Thyroid gland (tissue), 4 donors: ENCODE data around the gene DNAJC12.

Experiments
- POLR2A ChIP-seq, 2 donors: fragments of 450-650 bp; IDR thresholded peaks; one replicate each; pipeline ENCODE4 v1.6.1; 2017; ENCODE audit warnings: antibody characterized with exemption in 2 of 2, mild to moderate bottlenecking in 2 of 2, moderate library complexity in 1 of 2
- TF ChIP-seq, protein P1 (sequence below), 6 experiments: fragments of 200-600 bp in 3 of 6; fragments of 450-650 bp in 3 of 6; sonication (generic) in 3 of 6; IDR thresholded peaks; one replicate each; pipeline ENCODE4 v1.5.1; 2016 to 2019; ENCODE audit warnings: antibody characterized with exemption in 6 of 6, mild to moderate bottlenecking in 2 of 6, inconsistent platforms in 1 of 6, moderate library complexity in 1 of 6

DNA sequence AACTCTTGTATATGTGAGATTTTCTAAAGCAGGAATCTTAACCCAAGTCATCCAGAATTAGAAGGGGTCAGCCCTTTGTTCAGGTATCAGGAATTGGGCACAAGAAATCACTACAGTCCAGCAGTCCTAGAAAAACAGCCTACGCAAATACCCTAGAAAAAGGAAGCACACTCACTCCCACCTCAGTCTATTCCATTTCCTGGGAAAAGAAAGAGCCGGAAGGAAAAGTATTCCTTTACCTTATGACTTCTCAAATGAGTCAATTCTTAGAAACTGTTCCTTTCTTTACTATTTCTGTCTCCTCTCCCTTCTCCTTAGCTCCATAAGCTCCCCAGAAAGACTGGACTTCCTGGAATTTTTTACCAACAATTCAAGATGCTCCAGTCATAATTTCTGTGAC is 62.7 kb downstream of the DNAJC12 start:
- TF ChIP-seq, protein P1, sequence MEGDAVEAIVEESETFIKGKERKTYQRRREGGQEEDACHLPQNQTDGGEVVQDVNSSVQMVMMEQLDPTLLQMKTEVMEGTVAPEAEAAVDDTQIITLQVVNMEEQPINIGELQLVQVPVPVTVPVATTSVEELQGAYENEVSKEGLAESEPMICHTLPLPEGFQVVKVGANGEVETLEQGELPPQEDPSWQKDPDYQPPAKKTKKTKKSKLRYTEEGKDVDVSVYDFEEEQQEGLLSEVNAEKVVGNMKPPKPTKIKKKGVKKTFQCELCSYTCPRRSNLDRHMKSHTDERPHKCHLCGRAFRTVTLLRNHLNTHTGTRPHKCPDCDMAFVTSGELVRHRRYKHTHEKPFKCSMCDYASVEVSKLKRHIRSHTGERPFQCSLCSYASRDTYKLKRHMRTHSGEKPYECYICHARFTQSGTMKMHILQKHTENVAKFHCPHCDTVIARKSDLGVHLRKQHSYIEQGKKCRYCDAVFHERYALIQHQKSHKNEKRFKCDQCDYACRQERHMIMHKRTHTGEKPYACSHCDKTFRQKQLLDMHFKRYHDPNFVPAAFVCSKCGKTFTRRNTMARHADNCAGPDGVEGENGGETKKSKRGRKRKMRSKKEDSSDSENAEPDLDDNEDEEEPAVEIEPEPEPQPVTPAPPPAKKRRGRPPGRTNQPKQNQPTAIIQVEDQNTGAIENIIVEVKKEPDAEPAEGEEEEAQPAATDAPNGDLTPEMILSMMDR (IDR thresholded peaks at IDR 0.05), result no peak
- no peak for TF ChIP-seq POLR2A (IDR thresholded peaks at IDR 0.05)
